ENCODE measurements around the gene FAM184B. TPM values are rescaled to one million over a fixed set of nuclear protein-coding genes. Genes with fewer than 3 reads are reported as not detected.

FAM184B gene
- total RNA-seq, 1 experiment from 2014 or later: 0.09 TPM

- H3K4me3 Mint-ChIP-seq: peak overlapping the region; percentile 41 to 69
- Histone ChIP-seq H3K4ac (ENCODE audit: low read depth, low read length) (no peak overlapping the region), H3K56ac (ENCODE audit: insufficient read length, low read depth, low read length) (no peak overlapping the region), H2AFZ (ENCODE audit: low read length) (no peak overlapping the region), H2AK5ac (ENCODE audit: insufficient read length, low read length) (no peak overlapping the region), H3K4me1 (ENCODE audit: insufficient read depth, low read length) (no peaks in the 10 kb centered on the region), H4K91ac (ENCODE audit: insufficient read length, low read depth, low read length) (no peak overlapping the region), H4K20me1 (ENCODE audit: control insufficient read depth, insufficient read depth, insufficient read length) (no peaks in the 10 kb centered on the region), H2BK20ac (ENCODE audit: low read depth, low read length, poor library complexity, severe bottlenecking) (no peak overlapping the region), H3T11ph (ENCODE audit: low read length) (no peak overlapping the region), H3K9ac (ENCODE audit: extremely low read depth, insufficient read length, low read length) (no peak overlapping the region), H2BK120ac (ENCODE audit: low read depth, low read length, poor library complexity, severe bottlenecking) (no peak overlapping the region), H2BK5ac (ENCODE audit: insufficient read length, low read length) (no peak overlapping the region), H3K79me2 (ENCODE audit: insufficient read depth, low read length) (peaks cover 30% of the 10 kb centered on the region), H3K14ac (ENCODE audit: insufficient read depth, low read length) (no peak overlapping the region), H3K18ac (ENCODE audit: insufficient read length, low read depth, low read length) (no peak overlapping the region), H3K9me3 (ENCODE audit: control insufficient read depth, low read depth, low read length) (no peaks in the 10 kb centered on the region), H3K79me1 (ENCODE audit: insufficient read depth, low read depth, low read length, poor library complexity, severe bottlenecking) (peaks cover 12% of the 10 kb centered on the region), H3K27me3 (ENCODE audit: insufficient read depth, low read length) (no peaks in the 10 kb centered on the region), H2BK12ac (ENCODE audit: insufficient read length, low read depth, low read length) (no peak overlapping the region), H4K8ac (replicated peaks; ENCODE audit: insufficient read length, low read depth, low read length) (no peak overlapping the region), H3K27ac (ENCODE audit: insufficient read length, low read depth, low read length) (no peak overlapping the region), H3K23ac (ENCODE audit: insufficient read length, low read depth, low read length) (no peak overlapping the region), H3K4me2 (ENCODE audit: insufficient read depth, insufficient read length, low read length) (peak overlapping the region; percentile 15), H3K23me2 (ENCODE audit: insufficient read length, low read depth, low read length, poor library complexity, severe bottlenecking) (peaks cover 7% of the 10 kb centered on the region), H2BK15ac (ENCODE audit: low read depth, low read length) (no peak overlapping the region), H4K5ac (ENCODE audit: insufficient read length, low read depth, low read length) (no peak overlapping the region)
- H3K9me3 Mint-ChIP-seq: no peaks in the 10 kb centered on the region
- no peak for DNase-seq
- peaks cover 11 to 25% of the 10 kb centered on the region in 2 experiments for H3K4me1 Mint-ChIP-seq
- no peaks in the 10 kb centered on the region for H3K27me3 Mint-ChIP-seq (ENCODE audit: low read depth)
- H3K27ac Mint-ChIP-seq: peak overlapping the region in 1 of 3 experiments; percentile 41; a peak in 2 of 7 replicates
- TF ChIP-seq CTCF (conservative IDR thresholded peaks at IDR 0.05): no peak
- whole genome bisulfite sequencing (ENCODE audit: extremely low coverage, insufficient read length, low lambda C conversion rate): no CpG with 5 or more reads among the region's 5 CpGs
- H3K36me3 Mint-ChIP-seq (ENCODE audit: insufficient read depth in 1 of 3, low read depth in 3 of 3): peaks cover 17 to 44% (median 35%) of the 10 kb centered on the region in 3 experiments; a peak in 6 of 7 replicates
These were observed 165.1 kb downstream of the FAM184B start for GRCh38 chr4:17616283-17616682.
